ENCODE results near the gene ITGB4. TPM values are rescaled to one million over a fixed set of nuclear protein-coding genes. Genes with fewer than 3 reads are reported as not detected.

Gene ITGB4
- total and polyA plus RNA-seq, 2 donors (not counting 3 experiments of a cell fraction or from before 2014, with no cell fraction given): 4.2 to 6.7 TPM

- H3K27me3 ChIP-seq (ENCODE audit: control insufficient read depth in 2 of 2, insufficient read depth in 2 of 2, low read length in 2 of 2): no peaks in the 10 kb centered on the region
- POLR2A ChIA-PET: no interaction called here
- H3K9me3 ChIP-seq (replicated peaks; ENCODE audit: control insufficient read depth, insufficient read depth, low read length): no peaks in the 10 kb centered on the region
- H3K9ac ChIP-seq (replicated peaks; ENCODE audit: extremely low read depth, insufficient read depth, low read length): no peak overlapping the region
- no peak for TF ChIP-seq CTCF (IDR thresholded peaks at IDR 0.05; ENCODE audit: extremely low read depth in 1 of 2, insufficient read depth in 1 of 2, low read depth in 1 of 2, low read length in 2 of 2)
- no peak for TF ChIP-seq JUN (IDR thresholded peaks at IDR 0.05; ENCODE audit: borderline replicate concordance, insufficient read depth, insufficient read length, low read depth)
- TF ChIP-seq EZH2 (IDR thresholded peaks at IDR 0.05; ENCODE audit: borderline replicate concordance, low read depth, low read length, severe bottlenecking): no peak
- TF ChIP-seq FOS (IDR thresholded peaks at IDR 0.05; ENCODE audit: borderline replicate concordance, insufficient read depth, low read length): no peak
- TF ChIP-seq GATA2 (IDR thresholded peaks at IDR 0.05; ENCODE audit: insufficient read depth, insufficient read length, low read depth, low read length): no peak
- no peak for TF ChIP-seq POLR2AphosphoS5 (IDR thresholded peaks at IDR 0.05; ENCODE audit: insufficient read depth, low read depth, low read length)
- no peak for TF ChIP-seq MAX (IDR thresholded peaks at IDR 0.05; ENCODE audit: insufficient read depth, insufficient read length)
- no peak for TF ChIP-seq MYC (IDR thresholded peaks at IDR 0.05; ENCODE audit: low read depth, low read length)
- no peak for TF ChIP-seq POLR2A (IDR thresholded peaks at IDR 0.05; ENCODE audit: low read depth, low read length)
- no peaks in the 10 kb centered on the region for H3K4me1 ChIP-seq (ENCODE audit: control insufficient read depth, extremely low read depth, insufficient read depth, low read length)
- no peaks in the 10 kb centered on the region for H3K36me3 ChIP-seq (ENCODE audit: control insufficient read depth in 2 of 2, extremely low read depth in 1 of 2, insufficient read depth in 2 of 2, low read length in 2 of 2)
- dilution Hi-C loops (cut with MboI; ENCODE audit: extremely low pct_ligation_motif_present, low sequenced_read_pairs) (no loop called here), intact Hi-C loops (cut with micrococcal nuclease) (no loop called here)
- H2AFZ ChIP-seq (ENCODE audit: low read depth, low read length): no peak overlapping the region
- BruUV-seq (replicated peaks): no TSS peak
- no peak overlapping the region for H3K4me2 ChIP-seq (ENCODE audit: insufficient read depth, low read length)
- no peak overlapping the region for H3K27ac ChIP-seq (ENCODE audit: insufficient read depth, low read depth, low read length)
- CTCF ChIA-PET: interaction anchor here (1.0 to 1.1 kb wide), 2 partner anchors 14 to 100 kb away, joined by 3 to 5 read pairs; partner anchors contain the start of gene SMIM5
- H3K9me1 ChIP-seq (replicated peaks; ENCODE audit: control insufficient read depth, extremely low read depth, insufficient read depth, low read length): no peaks in the 10 kb centered on the region
- DNase-seq (ENCODE audit: low read depth, low spot score) (no peak), FAIRE-seq (no peak)
- no peaks in the 10 kb centered on the region for H4K20me1 ChIP-seq (replicated peaks; ENCODE audit: control insufficient read depth, extremely low read depth, insufficient read depth, low read length)
- H3K79me2 ChIP-seq (ENCODE audit: control insufficient read depth, insufficient read depth, low read length): no peaks in the 10 kb centered on the region
- no peak overlapping the region for H3K4me3 ChIP-seq (replicated peaks in 1 of 3; ENCODE audit: insufficient read depth in 1 of 3, low read depth in 1 of 3, low read length in 3 of 3)
Observed at GRCh38 chr17:75733471-75733870, 12.2 kb downstream of the ITGB4 start.
